Skeletal muscle tissue (tissue), 4 donors: ENCODE data around the gene ERBB3. TPM values are rescaled to one million over a fixed set of nuclear protein-coding genes. Genes with fewer than 3 reads are reported as not detected.

Source experiments
- H3K27ac ChIP-seq: one replicate; pipeline ENCODE4 v1.7.0; 2013; ENCODE audit warnings: mild to moderate bottlenecking, low read depth, low read length, inconsistent platforms
- H3K27me3 ChIP-seq, 3 donors: one replicate each; pipeline ENCODE4 v1.7.0; 2013; ENCODE audit warnings: low read length in 3 of 3; ENCODE audit not compliant: control insufficient read depth in 3 of 3, insufficient read depth in 3 of 3
- H3K36me3 ChIP-seq, 3 donors: one replicate each; pipeline ENCODE4 v1.7.0; 2013; ENCODE audit warnings: low read length in 3 of 3; ENCODE audit not compliant: control insufficient read depth in 3 of 3, insufficient read depth in 3 of 3
- H3K4me1 ChIP-seq, 3 donors: one replicate each; pipeline ENCODE4 v1.7.0; 2013; ENCODE audit warnings: low read length in 3 of 3, mild to moderate bottlenecking in 3 of 3; ENCODE audit not compliant: control insufficient read depth in 3 of 3, insufficient read depth in 3 of 3
- H3K4me3 ChIP-seq, 3 donors: one replicate each; pipeline ENCODE4 v1.7.0; 2013; ENCODE audit warnings: low read length in 3 of 3
- H3K9ac ChIP-seq, 3 donors: one replicate each; pipeline ENCODE4 v1.7.0; 2013; ENCODE audit warnings: low read length in 3 of 3, mild to moderate bottlenecking in 3 of 3, moderate library complexity in 2 of 3, low read depth in 1 of 3
- H3K9me3 ChIP-seq, 3 donors: one replicate each; pipeline ENCODE4 v1.7.0; 2013; ENCODE audit warnings: low read length in 3 of 3; ENCODE audit not compliant: control insufficient read depth in 3 of 3
- total RNA-seq: library from RNA; depleted of rRNA; stranded (reverse); fragments of >200 nt; gene quantifications from one replicate; pipeline ENCODE4 v1.2.3, GENCODE V29; 2014
- donor health status: Osteomylitis.

ERBB3 gene
- total RNA-seq, 1 donor from 2014 or later = 154 TPM

- H3K4me3 ChIP-seq = no peak overlapping the region
- no peaks in the 10 kb centered on the region for H3K27me3 ChIP-seq
- H3K9me3 ChIP-seq = no peaks in the 10 kb centered on the region
- H3K36me3 ChIP-seq = peaks cover 46 to 48% (median 47%) of the 10 kb centered on the region in 3 donors
- no peak overlapping the region for H3K9ac ChIP-seq
- H3K4me1 ChIP-seq = peaks cover 10 to 13% (median 11%) of the 10 kb centered on the region in 3 donors
- no peak overlapping the region for H3K27ac ChIP-seq
These were observed 65.3 kb downstream of the ERBB3 start for GRCh38 chr12:56145217-56145616.

- H3K36me3 ChIP-seq = peaks cover 35 to 44% (median 36%) of the 10 kb centered on the region in 3 donors
- H3K27me3 ChIP-seq = no peaks in the 10 kb centered on the region
- H3K9ac ChIP-seq = no peak overlapping the region
- H3K27ac ChIP-seq = no peak overlapping the region
- H3K4me3 ChIP-seq = no peak overlapping the region
- no peaks in the 10 kb centered on the region for H3K9me3 ChIP-seq
- H3K4me1 ChIP-seq = peaks cover 18 to 20% (median 19%) of the 10 kb centered on the region in 3 donors
These were observed 66.8 kb downstream of the ERBB3 start for GRCh38 chr12:56146492-56147460.

- no peaks in the 10 kb centered on the region for H3K27me3 ChIP-seq
- H3K9ac ChIP-seq = no peak overlapping the region
- H3K27ac ChIP-seq = no peak overlapping the region
- H3K9me3 ChIP-seq = no peaks in the 10 kb centered on the region
- H3K4me3 ChIP-seq = no peak overlapping the region
- H3K4me1 ChIP-seq = peaks cover 30 to 39% (median 32%) of the 10 kb centered on the region in 3 donors
- peaks cover 4 to 10% (median 9%) of the 10 kb centered on the region in 3 donors for H3K36me3 ChIP-seq
These were observed 70.6 kb downstream of the ERBB3 start for GRCh38 chr12:56150563-56150962.

GRCh38 chr12:56151672-56152131, 71.7 kb downstream of the ERBB3 start:
- Histone ChIP-seq H3K27me3 (no peaks in the 10 kb centered on the region), H3K9me3 (no peaks in the 10 kb centered on the region), H3K27ac (peak overlapping the region; percentile 98), H3K4me1 (peaks cover 29 to 41% (median 35%) of the 10 kb centered on the region in 3 donors), H3K4me3 (peak overlapping the region; percentile 81 to 88 (median 83)), H3K9ac (peak overlapping the region; percentile 88 to 95 (median 92)), H3K36me3 (peaks cover 7 to 13% (median 10%) of the 10 kb centered on the region in 3 donors)

- Histone ChIP-seq H3K27ac (peak within 1 kb of the TSS; percentile 98), H3K36me3 (peaks cover 7 to 13% (median 10%) of the 10 kb centered on the region in 3 donors), H3K4me3 (peak within 1 kb of the TSS; percentile 81 to 88 (median 83)), H3K27me3 (no peaks in the 10 kb centered on the region), H3K9me3 (no peaks in the 10 kb centered on the region), H3K4me1 (peaks cover 27 to 43% (median 37%) of the 10 kb centered on the region in 3 donors), H3K9ac (peak within 1 kb of the TSS; percentile 88 to 95 (median 92))
These were observed 72.3 kb downstream of the ERBB3 start, which contains the start of gene MYL6B for GRCh38 chr12:56152132-56152755. MYL6B (plus strand) TSS chr12:56152587; CDS start chr12:56153919, 1,332 bp downstream.

Other genes starting within 250 kb of the ERBB3 start
- gene MMP19, start 237.2 kb upstream of the ERBB3 start, total RNA-seq = 2.6 TPM
- 16.2 TPM for gene PYM1, start 152.3 kb upstream of the ERBB3 start, total RNA-seq
- gene DGKA, start 149.0 kb upstream of the ERBB3 start, total RNA-seq = 6.8 TPM
- gene PMEL, start 114.1 kb upstream of the ERBB3 start, total RNA-seq = 0.52 TPM
- gene CDK2, start 113.3 kb upstream of the ERBB3 start, total RNA-seq = 9.4 TPM
- gene RAB5B, start 106.1 kb upstream of the ERBB3 start, total RNA-seq = 34.4 TPM
- gene SUOX, start 82.9 kb upstream of the ERBB3 start, total RNA-seq = 7.8 TPM
- gene IKZF4, start 59.1 kb upstream of the ERBB3 start, total RNA-seq = 1.6 TPM
- gene RPS26, start 38.2 kb upstream of the ERBB3 start, total RNA-seq = 36.5 TPM
- gene PA2G4, start 24.4 kb downstream of the ERBB3 start, total RNA-seq = 53.8 TPM
- 4,392 TPM for gene RPL41, start 36.5 kb downstream of the ERBB3 start, total RNA-seq
- gene ZC3H10, start 38.1 kb downstream of the ERBB3 start, total RNA-seq = 5.7 TPM
- 149 TPM for gene ESYT1, start 48.1 kb downstream of the ERBB3 start, total RNA-seq
- gene MYL6B, start 72.4 kb downstream of the ERBB3 start, total RNA-seq = 451 TPM
- 859 TPM for gene MYL6, start 78.2 kb downstream of the ERBB3 start, total RNA-seq
- gene SMARCC2, start 109.3 kb downstream of the ERBB3 start, total RNA-seq = 43.8 TPM
- 30.8 TPM for gene RNF41, start 141.8 kb downstream of the ERBB3 start, total RNA-seq
- 14.1 TPM for gene NABP2, start 144.2 kb downstream of the ERBB3 start, total RNA-seq
- gene SLC39A5, start 149.9 kb downstream of the ERBB3 start, total RNA-seq = not detected
- 6.8 TPM for gene ANKRD52, start 178.2 kb downstream of the ERBB3 start, total RNA-seq
- 12.0 TPM for gene COQ10A, start 186.8 kb downstream of the ERBB3 start, total RNA-seq
- 137 TPM for gene CS, start 220.2 kb downstream of the ERBB3 start, total RNA-seq
- gene CNPY2, start 235.8 kb downstream of the ERBB3 start, total RNA-seq = 25.1 TPM